ENCODE measurements around the gene STXBP5. TPM values are rescaled to one million over a fixed set of nuclear protein-coding genes. Genes with fewer than 3 reads are reported as not detected.

Gene STXBP5
- total and polyA plus RNA-seq, 2 of the 13 experiments (the other 11 are each of a cell fraction or from before 2014, with no cell fraction given): 8.8 to 19.4 TPM

GRCh38 chr6:147202516-147203310, 1.5 kb upstream of the STXBP5 start (continued):
- TF ChIP-seq ARID5B (CRISPR knock-in tag; IDR thresholded peaks at IDR 0.05) (peak; percentile 6; the same call in 1 of the 2 replicates), HOXA9 (CRISPR knock-in tag; IDR thresholded peaks at IDR 0.05; ENCODE audit: borderline replicate concordance) (no peak), GLI4 (CRISPR knock-in tag; IDR thresholded peaks at IDR 0.05; ENCODE audit: borderline replicate concordance) (peak; percentile 49; the same call in 1 of the 2 replicates), ZNF510 (CRISPR knock-in tag; IDR thresholded peaks at IDR 0.05; ENCODE audit: low read depth) (0 out of 2 replicates have a peak, but pooled peaks have one; percentile 10), CTCF (CRISPR knock-in tag; IDR thresholded peaks at IDR 0.05) (no peak), ZBTB44 (CRISPR knock-in tag; IDR thresholded peaks at IDR 0.05) (no peak), NPAS2 (CRISPR knock-in tag; IDR thresholded peaks at IDR 0.05; ENCODE audit: borderline replicate concordance) (no peak; the same call in 1 of the 2 replicates), ZNF772 (CRISPR knock-in tag; IDR thresholded peaks at IDR 0.05) (no peak; the same call in 1 of the 2 replicates), TBX2 (CRISPR knock-in tag; IDR thresholded peaks at IDR 0.05; ENCODE audit: borderline replicate concordance) (peak; percentile 57; the same call in 1 of the 2 replicates), TBX3 (IDR thresholded peaks at IDR 0.05; ENCODE audit: borderline replicate concordance) (no peak), SP140L (CRISPR knock-in tag; IDR thresholded peaks at IDR 0.05; ENCODE audit: borderline replicate concordance) (no peak), ZBTB1 (CRISPR knock-in tag; IDR thresholded peaks at IDR 0.05; ENCODE audit: borderline replicate concordance) (no peak), ADNP (CRISPR knock-in tag; IDR thresholded peaks at IDR 0.05) (no peak), SPEN (CRISPR knock-in tag; IDR thresholded peaks at IDR 0.05; ENCODE audit: low read depth) (no peak), GATAD2A (CRISPR knock-in tag; IDR thresholded peaks at IDR 0.05) (no peak), SAP130 (CRISPR knock-in tag; IDR thresholded peaks at IDR 0.05; ENCODE audit: low read depth) (peak; percentile 45), MTA1 (CRISPR knock-in tag; IDR thresholded peaks at IDR 0.05; ENCODE audit: borderline replicate concordance) (no peak), GPN1 (CRISPR knock-in tag; IDR thresholded peaks at IDR 0.05; ENCODE audit: borderline replicate concordance) (no peak), BRD4 (CRISPR knock-in tag; IDR thresholded peaks at IDR 0.05) (no peak), ZNF20 (CRISPR knock-in tag; IDR thresholded peaks at IDR 0.05) (no peak)
- TF ChIP-seq, protein P1, sequence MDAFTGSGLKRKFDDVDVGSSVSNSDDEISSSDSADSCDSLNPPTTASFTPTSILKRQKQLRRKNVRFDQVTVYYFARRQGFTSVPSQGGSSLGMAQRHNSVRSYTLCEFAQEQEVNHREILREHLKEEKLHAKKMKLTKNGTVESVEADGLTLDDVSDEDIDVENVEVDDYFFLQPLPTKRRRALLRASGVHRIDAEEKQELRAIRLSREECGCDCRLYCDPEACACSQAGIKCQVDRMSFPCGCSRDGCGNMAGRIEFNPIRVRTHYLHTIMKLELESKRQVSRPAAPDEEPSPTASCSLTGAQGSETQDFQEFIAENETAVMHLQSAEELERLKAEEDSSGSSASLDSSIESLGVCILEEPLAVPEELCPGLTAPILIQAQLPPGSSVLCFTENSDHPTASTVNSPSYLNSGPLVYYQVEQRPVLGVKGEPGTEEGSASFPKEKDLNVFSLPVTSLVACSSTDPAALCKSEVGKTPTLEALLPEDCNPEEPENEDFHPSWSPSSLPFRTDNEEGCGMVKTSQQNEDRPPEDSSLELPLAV (CRISPR knock-in tag; conservative IDR thresholded peaks at IDR 0.05; ENCODE audit: low read depth): no peak
